ENCODE data around the gene GOT2. TPM values are rescaled to one million over a fixed set of nuclear protein-coding genes. Genes with fewer than 3 reads are reported as not detected.
A peak's percentile ranks its signal among the peaks of the same experiment; 100 is the strongest.
"Not testable (repeated sequence)": the region's sequence is repeated elsewhere in the genome, so short reads cannot be mapped to it uniquely, and the experiment has no call there.

Gene GOT2
- total and polyA plus RNA-seq, 4 donors = 20.4 to 32.7 (median 28.6) TPM

- Histone ChIP-seq H3K4me3 (ENCODE audit: low read length in 2 of 2) (no peak overlapping the region), H3K27ac (ENCODE audit: low read depth in 1 of 2, low read length in 2 of 2) (no peak overlapping the region), H3K36me3 (ENCODE audit: control insufficient read depth in 1 of 2, insufficient read depth in 2 of 2, low read length in 1 of 2) (no peaks in the 10 kb centered on the region), H3K9me3 (ENCODE audit: control insufficient read depth, low read length) (no peaks in the 10 kb centered on the region), H3K27me3 (ENCODE audit: control insufficient read depth in 1 of 2, insufficient read depth in 2 of 2, low read length in 1 of 2) (no peaks in the 10 kb centered on the region), H3K4me1 (ENCODE audit: control insufficient read depth in 1 of 2, insufficient read depth in 2 of 2, low read length in 2 of 2) (no peaks in the 10 kb centered on the region)
- peak; percentile 57 to 82 for DNase-seq
- no peak for ATAC-seq (ENCODE audit: low FRiP score)
- intact Hi-C loops (cut with DNase I) = loop anchor here (2.0 to 5.0 kb wide), 2 partner anchors 78 to 79 kb away; no protein-coding TSS in a partner anchor
- 35 to 37% methylated on average over 3 of the region's 3 CpGs for WGBS, 2 donors
Observed at GRCh38 chr16:58678716-58679115, 55.4 kb downstream of the GOT2 start.

- WGBS, 2 donors = 97 to 100% methylated on average over 4 of the region's 4 CpGs
- Histone ChIP-seq H3K27me3 (ENCODE audit: control insufficient read depth in 1 of 2, insufficient read depth in 2 of 2, low read length in 1 of 2) (no peaks in the 10 kb centered on the region), H3K4me3 (ENCODE audit: low read length in 2 of 2) (no peak overlapping the region), H3K4me1 (ENCODE audit: control insufficient read depth in 1 of 2, insufficient read depth in 2 of 2, low read length in 2 of 2) (no peaks in the 10 kb centered on the region), H3K36me3 (ENCODE audit: control insufficient read depth in 1 of 2, insufficient read depth in 2 of 2, low read length in 1 of 2) (no peaks in the 10 kb centered on the region), H3K27ac (ENCODE audit: low read depth in 1 of 2, low read length in 2 of 2) (no peak overlapping the region), H3K9me3 (ENCODE audit: control insufficient read depth, low read length) (no peaks in the 10 kb centered on the region)
- DNase-seq = no peak
- intact Hi-C loops (cut with DNase I) = loop anchor here (2.0 to 5.0 kb wide), 2 partner anchors 79 kb away; no protein-coding TSS in a partner anchor
- no peak for ATAC-seq (ENCODE audit: low FRiP score)
Observed at GRCh38 chr16:58678269-58678668, 55.8 kb downstream of the GOT2 start.

GRCh38 chr16:58670946-58671583, 63.1 kb downstream of the GOT2 start:
- H3K36me3 ChIP-seq (ENCODE audit: control insufficient read depth in 1 of 2, insufficient read depth in 2 of 2, low read length in 1 of 2) = peaks cover 0 to 4% of the 10 kb centered on the region in 2 donors
- 95 to 97% methylated on average over 18 of the region's 18 CpGs for WGBS, 2 donors
- H3K27ac ChIP-seq (ENCODE audit: low read depth in 1 of 2, low read length in 2 of 2) = no peak overlapping the region
- ATAC-seq (ENCODE audit: low FRiP score) (no peak), DNase-seq (peak in 1 of 2 donors; percentile 26)
- intact Hi-C loops (cut with DNase I) = no loop called here
- no peaks in the 10 kb centered on the region for H3K4me1 ChIP-seq (ENCODE audit: control insufficient read depth in 1 of 2, insufficient read depth in 2 of 2, low read length in 2 of 2)
- no peaks in the 10 kb centered on the region for H3K27me3 ChIP-seq (ENCODE audit: control insufficient read depth in 1 of 2, insufficient read depth in 2 of 2, low read length in 1 of 2)
- H3K4me3 ChIP-seq (ENCODE audit: low read length in 2 of 2) = no peak overlapping the region
- no peaks in the 10 kb centered on the region for H3K9me3 ChIP-seq (ENCODE audit: control insufficient read depth, low read length)

- ATAC-seq (ENCODE audit: low FRiP score) (no peak), DNase-seq (peak in 1 of 2 donors; percentile 18)
- no peaks in the 10 kb centered on the region for H3K27me3 ChIP-seq (ENCODE audit: control insufficient read depth in 1 of 2, insufficient read depth in 2 of 2, low read length in 1 of 2)
- H3K9me3 ChIP-seq (ENCODE audit: control insufficient read depth, low read length) = no peaks in the 10 kb centered on the region
- no peak overlapping the region for H3K27ac ChIP-seq (ENCODE audit: low read depth in 1 of 2, low read length in 2 of 2)
- H3K36me3 ChIP-seq (ENCODE audit: control insufficient read depth in 1 of 2, insufficient read depth in 2 of 2, low read length in 1 of 2) = peaks cover 0 to 4% of the 10 kb centered on the region in 2 donors
- intact Hi-C loops (cut with DNase I) = no loop called here
- H3K4me1 ChIP-seq (ENCODE audit: control insufficient read depth in 1 of 2, insufficient read depth in 2 of 2, low read length in 2 of 2) = no peaks in the 10 kb centered on the region
- no peak overlapping the region for H3K4me3 ChIP-seq (ENCODE audit: low read length in 2 of 2)
Observed at GRCh38 chr16:58670177-58670576, 63.9 kb downstream of the GOT2 start.

- WGBS, 2 donors = 70 to 72% methylated on average over 8 of the region's 8 CpGs
- no peak overlapping the region for H3K4me3 ChIP-seq (ENCODE audit: low read length in 2 of 2)
- H3K27me3 ChIP-seq (ENCODE audit: control insufficient read depth in 1 of 2, insufficient read depth in 2 of 2, low read length in 1 of 2) = no peaks in the 10 kb centered on the region
- DNase-seq (no peak), ATAC-seq (ENCODE audit: low FRiP score) (no peak)
- no peak overlapping the region for H3K27ac ChIP-seq (ENCODE audit: low read depth in 1 of 2, low read length in 2 of 2)
- H3K9me3 ChIP-seq (ENCODE audit: control insufficient read depth, low read length) = no peaks in the 10 kb centered on the region
- intact Hi-C loops (cut with DNase I) = loop anchor here in 1 of 2 donors (10.0 kb wide), 1 partner anchor 150 kb away; the partner anchor contains the start of gene SETD6
- no peaks in the 10 kb centered on the region for H3K4me1 ChIP-seq (ENCODE audit: control insufficient read depth in 1 of 2, insufficient read depth in 2 of 2, low read length in 2 of 2)
- H3K36me3 ChIP-seq (ENCODE audit: control insufficient read depth in 1 of 2, insufficient read depth in 2 of 2, low read length in 1 of 2) = peaks cover 0 to 4% of the 10 kb centered on the region in 2 donors
Observed at GRCh38 chr16:58665200-58665599, 68.9 kb downstream of the GOT2 start.

- Histone ChIP-seq H3K4me1 (ENCODE audit: control insufficient read depth in 1 of 2, insufficient read depth in 2 of 2, low read length in 2 of 2) (no peaks in the 10 kb centered on the region), H3K27me3 (ENCODE audit: control insufficient read depth in 1 of 2, insufficient read depth in 2 of 2, low read length in 1 of 2) (no peaks in the 10 kb centered on the region), H3K36me3 (ENCODE audit: control insufficient read depth in 1 of 2, insufficient read depth in 2 of 2, low read length in 1 of 2) (no peaks in the 10 kb centered on the region), H3K4me3 (ENCODE audit: low read length in 2 of 2) (no peak overlapping the region), H3K27ac (ENCODE audit: low read depth in 1 of 2, low read length in 2 of 2) (no peak overlapping the region), H3K9me3 (ENCODE audit: control insufficient read depth, low read length) (no peaks in the 10 kb centered on the region)
- WGBS, 2 donors = 28 to 33% methylated on average over 12 of the region's 12 CpGs
- DNase-seq (peak; percentile 66 to 77), ATAC-seq (ENCODE audit: low FRiP score) (peak; percentile 78)
- intact Hi-C loops (cut with DNase I) = loop anchor here (5.0 to 10.0 kb wide), 3 partner anchors 147 to 324 kb away; partner anchors contain the start of gene SETD6 (in 1 of the 2)
Observed at GRCh38 chr16:58661199-58661830, 72.8 kb downstream of the GOT2 start.

- H3K9me3 ChIP-seq (ENCODE audit: control insufficient read depth, low read length); H3K4me3 ChIP-seq (ENCODE audit: low read length in 2 of 2); DNase-seq; ATAC-seq (ENCODE audit: low FRiP score); H3K4me1 ChIP-seq (ENCODE audit: control insufficient read depth in 1 of 2, insufficient read depth in 2 of 2, low read length in 2 of 2); H3K36me3 ChIP-seq (ENCODE audit: control insufficient read depth in 1 of 2, insufficient read depth in 2 of 2, low read length in 1 of 2); H3K27me3 ChIP-seq (ENCODE audit: control insufficient read depth in 1 of 2, insufficient read depth in 2 of 2, low read length in 1 of 2); H3K27ac ChIP-seq (ENCODE audit: low read depth in 1 of 2, low read length in 2 of 2): not testable (repeated sequence)
- intact Hi-C loops (cut with DNase I) = loop anchor here (5.0 to 10.0 kb wide), 3 partner anchors 145 to 323 kb away; partner anchors contain the start of gene SETD6 (in 1 of the 2)
- 87 to 88% methylated on average over 11 of the region's 11 CpGs for WGBS, 2 donors
Observed at GRCh38 chr16:58659911-58660310, 74.2 kb downstream of the GOT2 start.

GRCh38 chr16:58658796-58659211, 75.3 kb downstream of the GOT2 start:
- Histone ChIP-seq H3K4me3 (ENCODE audit: low read length in 2 of 2) (no peak overlapping the region), H3K27me3 (ENCODE audit: control insufficient read depth in 1 of 2, insufficient read depth in 2 of 2, low read length in 1 of 2) (no peaks in the 10 kb centered on the region), H3K9me3 (ENCODE audit: control insufficient read depth, low read length) (no peaks in the 10 kb centered on the region), H3K36me3 (ENCODE audit: control insufficient read depth in 1 of 2, insufficient read depth in 2 of 2, low read length in 1 of 2) (no peaks in the 10 kb centered on the region), H3K4me1 (ENCODE audit: control insufficient read depth in 1 of 2, insufficient read depth in 2 of 2, low read length in 2 of 2) (no peaks in the 10 kb centered on the region), H3K27ac (ENCODE audit: low read depth in 1 of 2, low read length in 2 of 2) (no peak overlapping the region)
- no peak for DNase-seq
- WGBS, 2 donors = 85 to 91% methylated on average over 3 of the region's 3 CpGs
- intact Hi-C loops (cut with DNase I) = no loop called here
- no peak for ATAC-seq (ENCODE audit: low FRiP score)
